ENCODE measurements around the gene CACUL1. TPM values are rescaled to one million over a fixed set of nuclear protein-coding genes. Genes with fewer than 3 reads are reported as not detected.

CACUL1 gene
- total RNA-seq, 1 experiment from 2014 or later, result 19.9 TPM

- DNase-seq (ENCODE audit: low read depth), result no peak
These were observed 116.1 kb downstream of the CACUL1 start for GRCh38 chr10:118638680-118639079.

DNA sequence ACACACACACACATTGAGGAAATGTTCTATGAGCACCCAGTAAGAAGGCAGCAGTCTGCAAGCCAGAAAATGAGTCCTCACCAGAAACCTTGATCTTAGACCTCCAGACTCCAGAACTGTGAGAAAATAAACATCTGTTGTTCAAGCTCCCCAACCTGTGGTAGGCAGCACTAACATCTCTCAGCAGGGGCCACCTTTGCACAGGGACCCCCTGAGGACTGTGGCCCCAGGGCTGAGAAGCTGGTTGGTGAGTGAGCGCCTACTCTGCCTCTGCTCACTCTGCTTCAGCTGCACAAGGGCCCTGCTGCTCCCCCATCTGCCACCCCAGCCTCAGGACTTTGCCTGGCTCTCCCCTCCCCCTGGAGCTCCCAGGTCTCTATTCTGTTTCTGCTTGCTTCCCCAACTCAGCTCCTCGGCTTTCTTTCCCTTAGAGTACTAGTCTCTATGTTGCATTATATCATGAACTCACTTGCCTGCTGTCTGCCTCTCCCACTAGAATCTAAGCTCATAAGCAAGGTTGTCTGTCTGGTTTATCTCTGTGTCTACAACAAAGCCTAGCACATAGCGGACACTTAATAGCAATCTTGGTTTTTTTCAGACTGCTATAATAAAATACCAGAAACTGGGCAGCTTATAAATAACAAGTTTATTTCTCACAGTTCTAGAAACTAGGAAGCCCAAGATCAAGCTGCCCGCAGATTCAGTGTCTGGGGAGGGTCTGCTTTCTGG, 118.9 kb downstream of the CACUL1 start:
- DNase-seq (ENCODE audit: low read depth), result no peak

GRCh38 chr10:118633786-118634185, 121.0 kb downstream of the CACUL1 start:
- DNase-seq (ENCODE audit: low read depth), result no peak

DNA sequence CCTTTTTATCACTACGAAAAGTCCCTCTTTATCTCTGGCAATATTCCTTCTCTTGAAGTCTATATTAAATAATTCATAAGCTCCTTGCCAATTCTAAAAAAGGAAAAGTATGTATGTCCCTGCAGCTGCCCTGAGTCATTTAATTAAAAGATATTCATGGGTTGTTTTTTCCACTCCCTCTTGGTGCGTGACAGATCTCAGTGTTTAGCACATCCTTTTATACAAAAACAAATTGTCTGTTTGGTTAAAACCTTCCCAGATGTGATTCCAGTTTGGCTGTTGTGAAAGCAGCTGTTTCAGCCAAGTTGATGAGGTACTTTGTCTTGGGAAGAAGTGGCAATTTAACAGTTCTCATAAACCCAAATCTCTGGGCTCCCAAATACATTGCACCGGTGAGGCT, 125.6 kb downstream of the CACUL1 start:
- DNase-seq (ENCODE audit: low read depth), result no peak

DNA sequence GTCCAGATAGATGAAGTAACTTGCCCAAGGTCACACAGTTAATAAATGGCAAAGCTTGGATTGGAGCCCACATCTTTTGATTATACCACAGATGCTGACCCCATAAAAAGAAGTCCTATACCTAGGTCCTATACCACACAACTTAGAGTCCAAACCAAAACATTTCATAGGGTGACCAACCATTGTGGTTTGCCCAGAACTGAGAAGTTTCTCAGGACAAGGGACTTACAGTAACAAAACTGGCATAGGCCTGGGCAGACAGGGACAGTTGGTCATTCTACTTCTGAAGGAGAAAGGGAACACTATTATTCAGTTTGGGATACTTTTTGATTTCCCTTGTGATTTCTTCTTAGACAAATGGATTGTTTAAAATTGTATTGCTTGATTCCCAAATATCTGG, 126.4 kb downstream of the CACUL1 start:
- DNase-seq (ENCODE audit: low read depth), result no peak

GRCh38 chr10:118626953-118627352, 127.8 kb downstream of the CACUL1 start:
- peak; percentile 4 for DNase-seq (ENCODE audit: low read depth)

Other genes starting within 250 kb of the CACUL1 start
- gene PRLHR, start 159.3 kb downstream of the CACUL1 start, total RNA-seq (2014; rRNA removed; shearing (Covaris generic)), result not detected in 2 replicates